ENCODE results near the gene ADIPOR2. TPM values are rescaled to one million over a fixed set of nuclear protein-coding genes. Genes with fewer than 3 reads are reported as not detected.

ADIPOR2 gene
- polyA plus RNA-seq, 2 of the 4 experiments (the other 2 are of a cell fraction): 60.4 to 65.4 TPM

- POLR2A ChIA-PET: no interaction called here
- Histone ChIP-seq H3K4me2 (peak overlapping the region; percentile 44; the same call in 2 of the 3 replicates), H3K27ac (no peak overlapping the region), H3K4me1 (peaks cover 36% of the 10 kb centered on the region), H3K9me3 (no peaks in the 10 kb centered on the region), H3K4me3 (no peak overlapping the region)
- no peak for FAIRE-seq
- TF ChIP-seq JUN (IDR thresholded peaks at IDR 0.05) (no peak), BHLHE40 (IDR thresholded peaks at IDR 0.05; ENCODE audit: low read depth, low read length) (no peak), KDM1A (IDR thresholded peaks at IDR 0.05; ENCODE audit: low read depth) (peak; percentile 88), JUNB (IDR thresholded peaks at IDR 0.05) (peak; percentile 23; the same call in 1 of the 2 replicates), EHF (CRISPR knock-in tag; IDR thresholded peaks at IDR 0.05) (no peak)
- CTCF ChIA-PET: interaction anchor here (1.1 to 1.4 kb wide), 2 partner anchors 54 to 71 kb away, joined by 3 read pairs; no protein-coding TSS in a partner anchor
- no peak for DNase-seq (ENCODE audit: low read depth in 1 of 2, low spot score in 1 of 2)
- 0 out of 6 replicates have a peak, but pooled peaks of 1 of the 2 experiments have one; percentile 30 for ATAC-seq
- 65% methylated on average over 3 of the region's 3 CpGs for WGBS (ENCODE audit: missing lambda C conversion rate)
Measured at GRCh38 chr12:1705774-1706631, 15.1 kb downstream of the ADIPOR2 start.

GRCh38 chr12:1706632-1706980, 15.7 kb downstream of the ADIPOR2 start:
- no peak for FAIRE-seq
- Histone ChIP-seq H3K4me2 (peak overlapping the region; percentile 44), H3K4me3 (no peak overlapping the region), H3K27ac (peak overlapping the region in 1 of 2 experiments; percentile 57; a peak in 3 of 6 replicates), H3K9me3 (no peaks in the 10 kb centered on the region), H3K4me1 (peaks cover 42% of the 10 kb centered on the region)
- DNase-seq (ENCODE audit: low read depth in 1 of 2, low spot score in 1 of 2): peak in 1 of 2 experiments; percentile 22
- peak in 1 of 2 experiments; percentile 29; a peak in 3 of 6 replicates for ATAC-seq
- CTCF ChIA-PET: interaction anchor here (1.1 to 1.4 kb wide), 2 partner anchors 54 to 70 kb away, joined by 3 read pairs; no protein-coding TSS in a partner anchor
- no peak for TF ChIP-seq CHD2 (IDR thresholded peaks at IDR 0.05; ENCODE audit: low read length, partially characterized antibody)
- TF ChIP-seq NR3C1 (IDR thresholded peaks at IDR 0.05): no peak
- TF ChIP-seq TFCP2L1 (CRISPR knock-in tag; IDR thresholded peaks at IDR 0.05): no peak
- no peak for TF ChIP-seq REST (IDR thresholded peaks at IDR 0.05)
- TF ChIP-seq GATA3 (IDR thresholded peaks at IDR 0.05; ENCODE audit: borderline replicate concordance): peak; percentile 38; the same call in 1 of the 2 replicates
- no peak for TF ChIP-seq EHMT2 (IDR thresholded peaks at IDR 0.05; ENCODE audit: low read depth)
- TF ChIP-seq ZSCAN20 (CRISPR knock-in tag; IDR thresholded peaks at IDR 0.05): no peak
- TF ChIP-seq HDAC2 (IDR thresholded peaks at IDR 0.05): no peak
- no peak for TF ChIP-seq RARB (CRISPR knock-in tag; IDR thresholded peaks at IDR 0.05)
- TF ChIP-seq ELK1 (IDR thresholded peaks at IDR 0.05; ENCODE audit: low read depth, low read length): no peak
- peak; percentile 6; the same call in 1 of the 2 replicates for TF ChIP-seq JUNB (IDR thresholded peaks at IDR 0.05)
- no peak for TF ChIP-seq MYC (IDR thresholded peaks at IDR 0.05; ENCODE audit: borderline replicate concordance, low read length)
- POLR2A ChIA-PET: no interaction called here
- 32% methylated on average over 1 of the region's 1 CpG for WGBS (ENCODE audit: missing lambda C conversion rate)

GRCh38 chr12:1707051-1707450, 16.2 kb downstream of the ADIPOR2 start:
- Histone ChIP-seq H3K9me3 (no peaks in the 10 kb centered on the region), H3K4me3 (no peak overlapping the region), H3K27ac (peak overlapping the region in 1 of 2 experiments; percentile 57; a peak in 3 of 6 replicates), H3K4me1 (peaks cover 44% of the 10 kb centered on the region), H3K4me2 (peak overlapping the region; percentile 44)
- FAIRE-seq (no peak), DNase-seq (ENCODE audit: low read depth in 1 of 2, low spot score in 1 of 2) (no peak), ATAC-seq (no peak; a peak in 2 of 6 replicates)
- WGBS (ENCODE audit: missing lambda C conversion rate): 92% methylated on average over 1 of the region's 1 CpG
- POLR2A ChIA-PET: interaction anchor here (0.7 kb wide), 1 partner anchor 614 kb away, joined by 3 read pairs; no protein-coding TSS in a partner anchor
- TF ChIP-seq MAFK (IDR thresholded peaks at IDR 0.05; ENCODE audit: partially characterized antibody) (peak; percentile 61), MAX (IDR thresholded peaks at IDR 0.05) (no peak), NFE2L2 (conservative IDR thresholded peaks at IDR 0.05; ENCODE audit: low read length) (0 out of 2 replicates have a peak, but pooled peaks have one; percentile 17), RNF2 (IDR thresholded peaks at IDR 0.05; ENCODE audit: borderline replicate concordance, low read depth) (no peak)
- CTCF ChIA-PET: no interaction called here
